Measurements from ENCODE around the gene COPB2.

- TF ChIP-seq, protein P1, sequence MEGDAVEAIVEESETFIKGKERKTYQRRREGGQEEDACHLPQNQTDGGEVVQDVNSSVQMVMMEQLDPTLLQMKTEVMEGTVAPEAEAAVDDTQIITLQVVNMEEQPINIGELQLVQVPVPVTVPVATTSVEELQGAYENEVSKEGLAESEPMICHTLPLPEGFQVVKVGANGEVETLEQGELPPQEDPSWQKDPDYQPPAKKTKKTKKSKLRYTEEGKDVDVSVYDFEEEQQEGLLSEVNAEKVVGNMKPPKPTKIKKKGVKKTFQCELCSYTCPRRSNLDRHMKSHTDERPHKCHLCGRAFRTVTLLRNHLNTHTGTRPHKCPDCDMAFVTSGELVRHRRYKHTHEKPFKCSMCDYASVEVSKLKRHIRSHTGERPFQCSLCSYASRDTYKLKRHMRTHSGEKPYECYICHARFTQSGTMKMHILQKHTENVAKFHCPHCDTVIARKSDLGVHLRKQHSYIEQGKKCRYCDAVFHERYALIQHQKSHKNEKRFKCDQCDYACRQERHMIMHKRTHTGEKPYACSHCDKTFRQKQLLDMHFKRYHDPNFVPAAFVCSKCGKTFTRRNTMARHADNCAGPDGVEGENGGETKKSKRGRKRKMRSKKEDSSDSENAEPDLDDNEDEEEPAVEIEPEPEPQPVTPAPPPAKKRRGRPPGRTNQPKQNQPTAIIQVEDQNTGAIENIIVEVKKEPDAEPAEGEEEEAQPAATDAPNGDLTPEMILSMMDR (IDR thresholded peaks at IDR 0.05; ENCODE audit: poor library complexity), result no peak
- TF ChIP-seq EZH2 (IDR thresholded peaks at IDR 0.05; ENCODE audit: borderline replicate concordance) (no peak), EZH2phosphoT487 (IDR thresholded peaks at IDR 0.05; ENCODE audit: low read depth, severe bottlenecking, unreplicated experiment) (no peak)
Observed at GRCh38 chr3:139377378-139377777, 12.1 kb downstream of the COPB2 start.

Data from hepatocyte (in vitro differentiated cells).